T-helper 2 cell treated with Interferon-gamma antibody and Interleukin-4, amounts not matched to agents 5 μg/mL and 100 μg/mL, for 36 hours (primary cell): Measurements from ENCODE around the gene CST7.

ENCODE experiments used
- DNase-seq: peaks from one replicate; pipeline ENCODE4 v3.0.0; 2021; ENCODE audit warnings: low spot score
- H3K27ac Mint-ChIP-seq: one replicate; pipeline ENCODE4 v1.8.0; 2021; ENCODE audit warnings: mild to moderate bottlenecking, mixed read lengths
- H3K27me3 Mint-ChIP-seq: one replicate; pipeline ENCODE4 v1.8.0; 2021; ENCODE audit warnings: low read depth, mixed read lengths
- H3K36me3 Mint-ChIP-seq: one replicate; pipeline ENCODE4 v1.8.0; 2021; ENCODE audit warnings: low read depth, mixed read lengths
- H3K4me1 Mint-ChIP-seq: one replicate; pipeline ENCODE4 v1.8.0; 2021; ENCODE audit warnings: low read depth, mixed read lengths
- H3K4me3 Mint-ChIP-seq: one replicate; pipeline ENCODE4 v1.8.0; 2022; ENCODE audit warnings: mild to moderate bottlenecking, moderate library complexity, mixed read lengths
- H3K9me3 Mint-ChIP-seq: one replicate; pipeline ENCODE4 v1.8.0; 2021; ENCODE audit warnings: mixed read lengths

Gene CST7

GRCh38 chr20:24970754-24971153 is 21.7 kb downstream of the CST7 start:
- Mint-ChIP-seq H3K27me3 (no peaks in the 10 kb centered on the region), H3K4me3 (no peak overlapping the region), H3K4me1 (no peaks in the 10 kb centered on the region), H3K27ac (no peak overlapping the region), H3K9me3 (peaks cover 9% of the 10 kb centered on the region), H3K36me3 (peaks cover 69% of the 10 kb centered on the region)
- DNase-seq: no peak

- H3K36me3 Mint-ChIP-seq: peaks cover 69% of the 10 kb centered on the region
- DNase-seq: no peak
- H3K9me3 Mint-ChIP-seq: peaks cover 16% of the 10 kb centered on the region
- no peak overlapping the region for H3K27ac Mint-ChIP-seq
- no peak overlapping the region for H3K4me3 Mint-ChIP-seq
- no peaks in the 10 kb centered on the region for H3K27me3 Mint-ChIP-seq
- H3K4me1 Mint-ChIP-seq: no peaks in the 10 kb centered on the region
Observed at GRCh38 chr20:24971376-24972101, 22.5 kb downstream of the CST7 start.

- Mint-ChIP-seq H3K36me3 (peaks cover 74% of the 10 kb centered on the region), H3K27me3 (no peaks in the 10 kb centered on the region), H3K4me1 (no peaks in the 10 kb centered on the region), H3K27ac (no peak overlapping the region), H3K9me3 (peaks cover 20% of the 10 kb centered on the region), H3K4me3 (no peak overlapping the region)
- DNase-seq: no peak
Observed at GRCh38 chr20:24972341-24972740, 23.3 kb downstream of the CST7 start.

GRCh38 chr20:24977336-24977735 is 28.3 kb downstream of the CST7 start:
- peaks cover 9% of the 10 kb centered on the region for H3K4me1 Mint-ChIP-seq
- no peak overlapping the region for H3K27ac Mint-ChIP-seq
- no peak for DNase-seq
- peaks cover 20% of the 10 kb centered on the region for H3K9me3 Mint-ChIP-seq
- no peaks in the 10 kb centered on the region for H3K27me3 Mint-ChIP-seq
- H3K4me3 Mint-ChIP-seq: no peak overlapping the region
- peaks cover 87% of the 10 kb centered on the region for H3K36me3 Mint-ChIP-seq

- Mint-ChIP-seq H3K4me3 (no peak overlapping the region), H3K27ac (no peak overlapping the region), H3K4me1 (peaks cover 11% of the 10 kb centered on the region)
Observed at GRCh38 chr20:24977797-24978196, 28.7 kb downstream of the CST7 start.

GRCh38 chr20:24978513-24978912 is 29.4 kb downstream of the CST7 start:
- no peaks in the 10 kb centered on the region for H3K27me3 Mint-ChIP-seq
- peaks cover 86% of the 10 kb centered on the region for H3K36me3 Mint-ChIP-seq
- H3K9me3 Mint-ChIP-seq: peaks cover 20% of the 10 kb centered on the region
- no peak overlapping the region for H3K4me3 Mint-ChIP-seq
- DNase-seq: no peak
- H3K4me1 Mint-ChIP-seq: peaks cover 12% of the 10 kb centered on the region
- H3K27ac Mint-ChIP-seq: no peak overlapping the region

More at GRCh38 chr20:24977797-24978196, 28.7 kb downstream of the CST7 start:
- H3K9me3 Mint-ChIP-seq: peaks cover 20% of the 10 kb centered on the region
- no peak for DNase-seq
- H3K27me3 Mint-ChIP-seq: no peaks in the 10 kb centered on the region
- H3K36me3 Mint-ChIP-seq: peaks cover 88% of the 10 kb centered on the region

GRCh38 chr20:24979036-24979960 is 30.2 kb downstream of the CST7 start:
- H3K27ac Mint-ChIP-seq: peak overlapping the region; percentile 62
- H3K36me3 Mint-ChIP-seq: peaks cover 88% of the 10 kb centered on the region
- H3K27me3 Mint-ChIP-seq: no peaks in the 10 kb centered on the region
- DNase-seq: no peak
- peaks cover 20% of the 10 kb centered on the region for H3K9me3 Mint-ChIP-seq
- no peak overlapping the region for H3K4me3 Mint-ChIP-seq
- H3K4me1 Mint-ChIP-seq: peaks cover 12% of the 10 kb centered on the region

- Mint-ChIP-seq H3K27ac (peak overlapping the region; percentile 62), H3K27me3 (no peaks in the 10 kb centered on the region), H3K9me3 (peaks cover 14% of the 10 kb centered on the region), H3K4me3 (no peak overlapping the region), H3K4me1 (peaks cover 20% of the 10 kb centered on the region), H3K36me3 (peaks cover 78% of the 10 kb centered on the region)
- DNase-seq: no peak
Observed at GRCh38 chr20:24980291-24981053, 31.4 kb downstream of the CST7 start.

- Mint-ChIP-seq H3K27ac (no peak overlapping the region), H3K4me1 (peaks cover 23% of the 10 kb centered on the region), H3K27me3 (no peaks in the 10 kb centered on the region), H3K9me3 (peaks cover 6% of the 10 kb centered on the region), H3K4me3 (no peak overlapping the region), H3K36me3 (peaks cover 70% of the 10 kb centered on the region)
- no peak for DNase-seq
Observed at GRCh38 chr20:24981282-24981681, 32.2 kb downstream of the CST7 start.

GRCh38 chr20:24981790-24982189 is 32.7 kb downstream of the CST7 start:
- Mint-ChIP-seq H3K36me3 (peaks cover 65% of the 10 kb centered on the region), H3K27me3 (no peaks in the 10 kb centered on the region), H3K9me3 (peaks cover 2% of the 10 kb centered on the region), H3K27ac (no peak overlapping the region), H3K4me1 (peaks cover 23% of the 10 kb centered on the region), H3K4me3 (no peak overlapping the region)
- no peak for DNase-seq

- Mint-ChIP-seq H3K27me3 (no peaks in the 10 kb centered on the region), H3K9me3 (no peaks in the 10 kb centered on the region), H3K27ac (no peak overlapping the region)
Observed at GRCh38 chr20:24983896-24984295, 34.8 kb downstream of the CST7 start.

GRCh38 chr20:24984961-24985640 is 36.0 kb downstream of the CST7 start:
- Mint-ChIP-seq H3K4me1 (peaks cover 36% of the 10 kb centered on the region), H3K27me3 (no peaks in the 10 kb centered on the region), H3K27ac (peak overlapping the region; percentile 12), H3K36me3 (peaks cover 40% of the 10 kb centered on the region), H3K4me3 (no peak overlapping the region), H3K9me3 (no peaks in the 10 kb centered on the region)
- no peak for DNase-seq

More at GRCh38 chr20:24983896-24984295, 34.8 kb downstream of the CST7 start:
- peaks cover 33% of the 10 kb centered on the region for H3K4me1 Mint-ChIP-seq
- no peak for DNase-seq
- H3K4me3 Mint-ChIP-seq: no peak overlapping the region
- peaks cover 49% of the 10 kb centered on the region for H3K36me3 Mint-ChIP-seq

- Mint-ChIP-seq H3K4me3 (no peak overlapping the region), H3K9me3 (no peaks in the 10 kb centered on the region), H3K27me3 (no peaks in the 10 kb centered on the region), H3K4me1 (peaks cover 43% of the 10 kb centered on the region), H3K36me3 (peaks cover 38% of the 10 kb centered on the region), H3K27ac (peak overlapping the region; percentile 12)
- DNase-seq: no peak
Observed at GRCh38 chr20:24985802-24986201, 36.7 kb downstream of the CST7 start.
